ENCODE data around the gene PRKN. TPM values are rescaled to one million over a fixed set of nuclear protein-coding genes. Genes with fewer than 3 reads are reported as not detected.
"Not testable (repeated sequence)": the region's sequence is repeated elsewhere in the genome, so short reads cannot be mapped to it uniquely, and the experiment has no call there.

Gene PRKN
- polyA plus RNA-seq, 1 donor from 2014 or later: 1.2 TPM

- H3K4me3 ChIP-seq (ENCODE audit: low read length); H3F3A ChIP-seq (ENCODE audit: insufficient read depth, low read length, poor library complexity, severe bottlenecking); H4K20me1 ChIP-seq (ENCODE audit: insufficient read depth); H3K27me3 ChIP-seq (ENCODE audit: insufficient read depth, low read depth, low read length); H2AFZ ChIP-seq (ENCODE audit: low read depth, low read length); H3K9me3 ChIP-seq (ENCODE audit: low read length); H3K27ac ChIP-seq (ENCODE audit: low read length); H3K36me3 ChIP-seq (ENCODE audit: insufficient read depth, low read length); H3K79me2 ChIP-seq (replicated peaks; ENCODE audit: insufficient read depth, low read length); H3K9ac ChIP-seq (ENCODE audit: low read length); H3K9me2 ChIP-seq (ENCODE audit: insufficient read depth, low read length); H3K4me2 ChIP-seq (ENCODE audit: low read length): not testable (repeated sequence)
These were observed 1396.0 kb downstream of the PRKN start for GRCh38 chr6:161331402-161332081.

DNA sequence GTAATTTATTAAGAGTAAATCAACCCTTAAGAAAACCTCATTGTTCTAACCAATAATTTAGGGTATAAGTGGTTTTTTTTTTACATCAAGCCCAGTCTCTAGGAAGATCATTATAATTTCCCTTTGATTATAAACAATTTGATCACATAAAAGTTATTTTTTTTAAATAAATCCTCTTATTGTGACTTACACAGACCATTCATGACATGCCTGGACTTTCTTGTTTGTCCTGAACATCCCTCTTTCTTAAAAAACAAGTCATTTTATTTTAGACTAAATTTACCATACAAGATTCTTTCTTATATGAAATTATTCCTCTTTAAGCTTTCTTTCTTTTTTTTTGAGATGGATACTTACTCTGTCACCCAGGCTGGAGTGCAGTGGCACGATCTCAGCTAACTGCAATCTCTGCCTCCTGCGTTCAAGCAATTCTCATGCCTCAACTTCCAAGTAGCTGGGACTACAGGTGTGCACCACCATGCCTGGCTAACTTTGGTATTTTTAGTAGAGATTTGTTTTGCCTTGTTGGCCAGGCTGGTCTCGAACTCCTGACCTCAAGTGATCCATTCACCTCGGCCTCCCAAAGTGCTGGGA, 1400.1 kb downstream of the PRKN start:
- H3K9ac ChIP-seq (ENCODE audit: low read length): no peak overlapping the region
- H2AFZ ChIP-seq (ENCODE audit: low read depth, low read length): no peak overlapping the region
- H3K79me2 ChIP-seq (replicated peaks; ENCODE audit: insufficient read depth, low read length): no peaks in the 10 kb centered on the region
- H3K9me2 ChIP-seq (ENCODE audit: insufficient read depth, low read length): no peaks in the 10 kb centered on the region
- H3K27me3 ChIP-seq (ENCODE audit: insufficient read depth, low read depth, low read length): no peaks in the 10 kb centered on the region
- no peak overlapping the region for H3K4me2 ChIP-seq (ENCODE audit: low read length)
- TF ChIP-seq TAF1 (IDR thresholded peaks at IDR 0.05; ENCODE audit: low read depth) (no peak), CTCF (IDR thresholded peaks at IDR 0.05; ENCODE audit: poor library complexity, severe bottlenecking) (no peak), EZH2 (IDR thresholded peaks at IDR 0.05; ENCODE audit: borderline replicate concordance, insufficient read depth, low read length, poor library complexity, severe bottlenecking) (no peak), RAD21 (conservative IDR thresholded peaks at IDR 0.05) (no peak), EP300 (conservative IDR thresholded peaks at IDR 0.05; ENCODE audit: poor library complexity, severe bottlenecking) (no peak), MXI1 (conservative IDR thresholded peaks at IDR 0.05; ENCODE audit: poor library complexity, severe bottlenecking) (no peak), REST (IDR thresholded peaks at IDR 0.05; ENCODE audit: borderline replicate concordance) (no peak), POLR2AphosphoS5 (IDR thresholded peaks at IDR 0.05) (no peak), SMC3 (conservative IDR thresholded peaks at IDR 0.05; ENCODE audit: poor library complexity) (no peak)
- no peaks in the 10 kb centered on the region for H4K20me1 ChIP-seq (ENCODE audit: insufficient read depth)
- H3K27ac ChIP-seq (ENCODE audit: low read length): no peak overlapping the region
- H3K4me3 ChIP-seq (ENCODE audit: low read length): no peak overlapping the region
- no peaks in the 10 kb centered on the region for H3F3A ChIP-seq (ENCODE audit: insufficient read depth, low read length, poor library complexity, severe bottlenecking)
- peaks cover 4% of the 10 kb centered on the region for H3K9me3 ChIP-seq (ENCODE audit: low read length)
- no peaks in the 10 kb centered on the region for H3K36me3 ChIP-seq (ENCODE audit: insufficient read depth, low read length)

Data from neural cell (in vitro differentiated cells).